PC-3 (cell line): Measurements from ENCODE around the gene RBM4B. TPM values are rescaled to one million over a fixed set of nuclear protein-coding genes. Genes with fewer than 3 reads are reported as not detected.

Source experiments
- ATAC-seq: fragments of 200-7000 bp; cut with Tn5 transposase; 2 replicates; pipeline ENCODE4 v1.9.1; 2020; ENCODE audit warnings: mild to moderate bottlenecking, moderate library complexity
- BruUV-seq: library from RNA; stranded (reverse); fragments of 400-500 nt; replicated peaks from 2 replicates; lab custom pipeline; 2021; lab: Mats Ljungman, UMichigan
- CTCF ChIA-PET: fragments of 300-600 bp; sonication (Branson Sonifier 250); formaldehyde crosslinking; loops from one replicate; lab custom pipeline; 2022; ENCODE audit warnings: antibody characterized with exemption; lab: Charles Lee
- POLR2A ChIA-PET: fragments of 300-600 bp; sonication (Branson Sonifier 250); formaldehyde crosslinking; loops from one replicate; lab custom pipeline; 2022; ENCODE audit warnings: antibody characterized with exemption; ENCODE audit not compliant: unreplicated experiment; lab: Charles Lee
- DNase-seq: peaks from one replicate; pipeline ENCODE4 v3.0.0-alpha.2; 2015
- H2AFZ ChIP-seq: fragments of 300-600 bp; sonication (generic); 2 replicates; pipeline ENCODE4 v1.6.0; 2016; ENCODE audit warnings: antibody characterized with exemption, low read length
- H3F3A ChIP-seq: fragments of 300-600 bp; sonication (generic); one replicate; pipeline ENCODE4 v1.6.0; 2017; ENCODE audit warnings: antibody characterized with exemption, low read length, control low read depth, mild to moderate bottlenecking; ENCODE audit not compliant: unreplicated experiment
- H3K27ac ChIP-seq: fragments of 300-600 bp; sonication (generic); 2 replicates; pipeline ENCODE4 v1.5.1; 2016; ENCODE audit warnings: mild to moderate bottlenecking, low read length
- H3K27me3 ChIP-seq: fragments of 300-600 bp; sonication (generic); 2 replicates; pipeline ENCODE4 v1.6.1; 2016; ENCODE audit warnings: low read length, mixed read lengths
- H3K36me3 ChIP-seq: fragments of 300-600 bp; sonication (generic); 2 replicates; pipeline ENCODE4 v1.6.1; 2016; ENCODE audit warnings: low read depth, mixed run types, low read length, mixed read lengths
- H3K4me1 ChIP-seq: fragments of 300-600 bp; sonication (generic); 2 replicates; pipeline ENCODE4 v1.5.1; 2016; ENCODE audit warnings: low read length; ENCODE audit not compliant: insufficient read depth
- H3K4me2 ChIP-seq: fragments of 300-600 bp; sonication (generic); 2 replicates; pipeline ENCODE4 v1.6.0; 2016; ENCODE audit warnings: low read length
- H3K4me3 ChIP-seq: fragments of 300-600 bp; sonication (generic); 2 replicates; pipeline ENCODE4 v1.5.1; 2016; ENCODE audit warnings: mild to moderate bottlenecking, low read length, mixed read lengths
- H3K79me2 ChIP-seq: fragments of 300-600 bp; sonication (generic); 2 replicates; pipeline ENCODE4 v1.6.1; 2017; ENCODE audit warnings: low read length, mixed read lengths
- H3K9ac ChIP-seq: fragments of 300-600 bp; sonication (generic); 2 replicates; pipeline ENCODE4 v1.6.0; 2016; ENCODE audit warnings: mild to moderate bottlenecking, low read length
- H3K9me2 ChIP-seq: fragments of 300-600 bp; sonication (generic); replicated peaks from 2 replicates; pipeline ENCODE4 v1.6.1; 2016; ENCODE audit warnings: mixed run types, low read length, mixed read lengths
- H3K9me3 ChIP-seq: fragments of 300-600 bp; sonication (generic); 2 replicates; pipeline ENCODE4 v1.6.1; 2016; ENCODE audit warnings: low read length, mixed read lengths
- H4K20me1 ChIP-seq: fragments of 300-600 bp; sonication (generic); 2 replicates; pipeline ENCODE4 v1.6.1; 2016; ENCODE audit warnings: low read length, mixed read lengths
- EZH2 ChIP-seq: fragments of 300-600 bp; sonication (generic); IDR thresholded peaks from one replicate; pipeline ENCODE4 v1.6.1; 2017; ENCODE audit warnings: antibody characterized with exemption, mild to moderate bottlenecking, low read length; ENCODE audit not compliant: unreplicated experiment
- EZH2phosphoT487 ChIP-seq: fragments of 300-600 bp; sonication (generic); IDR thresholded peaks from 2 replicates; pipeline ENCODE4 v1.6.1; 2018; ENCODE audit warnings: mild to moderate bottlenecking, antibody characterized with exemption, low read length, borderline replicate concordance
- intact Hi-C: fragments of 100-400 bp; cut with micrococcal nuclease; formaldehyde crosslinking; loops from 2 replicates; pipeline ENCODE4 v1.9.0; 2023
- total RNA-seq: library from RNA; depleted of rRNA; stranded (reverse); fragments of >200 nt; gene quantifications from 2 replicates; pipeline ENCODE4 v1.2.3, GENCODE V29; 2014
- TF ChIP-seq, protein P1 (sequence below): fragments of 300-600 bp; sonication (generic); conservative IDR thresholded peaks from 2 replicates; pipeline ENCODE4 v1.5.1; 2017; ENCODE audit warnings: antibody characterized with exemption, low read depth, mild to moderate bottlenecking, low read length

Gene RBM4B
- total RNA-seq, 1 experiment from 2014 or later = 40.2 TPM

DNA sequence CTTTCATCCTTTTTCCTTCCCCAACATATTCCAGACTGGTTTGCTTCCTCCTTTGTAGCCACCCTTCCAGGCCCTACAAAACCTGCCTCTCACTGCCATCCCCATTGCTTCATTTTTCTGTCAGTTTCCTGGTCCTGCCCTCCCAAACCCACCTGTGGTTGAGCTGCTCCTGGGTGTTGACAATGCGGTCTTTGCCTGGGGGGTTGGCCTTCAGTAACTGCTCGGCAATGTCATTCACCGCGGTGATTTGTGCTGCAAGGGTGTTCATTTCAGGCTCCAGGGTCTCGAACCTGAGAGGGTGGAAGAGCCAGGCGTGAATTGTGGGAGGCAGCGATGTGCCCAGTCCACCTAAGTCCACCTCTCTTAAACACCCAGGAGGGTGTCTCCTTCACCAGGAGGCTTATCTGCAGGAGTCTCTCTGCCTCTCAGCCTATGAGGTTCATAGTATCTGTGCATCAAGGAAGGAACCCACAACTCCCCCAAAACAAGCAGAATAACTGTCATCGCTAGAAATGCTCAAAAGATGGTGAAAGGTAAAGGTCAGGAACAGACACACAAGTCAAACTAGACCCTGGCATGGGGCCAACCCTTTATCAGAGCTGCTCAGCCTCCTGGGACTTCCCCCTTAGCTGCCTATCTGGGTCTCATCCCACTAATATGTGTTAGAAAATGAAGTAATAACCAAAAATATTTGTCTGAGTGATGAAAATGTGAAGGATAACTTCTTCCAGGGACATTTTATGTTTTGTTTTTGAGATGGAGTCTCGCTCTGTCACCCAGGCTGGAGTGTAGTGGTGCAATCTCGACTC lies 23.9 kb upstream of the RBM4B start:
- H3F3A ChIP-seq = no peaks in the 10 kb centered on the region
- H3K9me2 ChIP-seq = no peaks in the 10 kb centered on the region
- POLR2A ChIA-PET = no interaction called here
- H2AFZ ChIP-seq = no peak overlapping the region
- no peaks in the 10 kb centered on the region for H3K79me2 ChIP-seq
- no peak overlapping the region for H3K9ac ChIP-seq
- H3K4me2 ChIP-seq = no peak overlapping the region
- H3K4me3 ChIP-seq = no peak overlapping the region
- BruUV-seq = no TSS peak
- TF ChIP-seq EZH2phosphoT487 (no peak), EZH2 (no peak)
- TF ChIP-seq, protein P1, sequence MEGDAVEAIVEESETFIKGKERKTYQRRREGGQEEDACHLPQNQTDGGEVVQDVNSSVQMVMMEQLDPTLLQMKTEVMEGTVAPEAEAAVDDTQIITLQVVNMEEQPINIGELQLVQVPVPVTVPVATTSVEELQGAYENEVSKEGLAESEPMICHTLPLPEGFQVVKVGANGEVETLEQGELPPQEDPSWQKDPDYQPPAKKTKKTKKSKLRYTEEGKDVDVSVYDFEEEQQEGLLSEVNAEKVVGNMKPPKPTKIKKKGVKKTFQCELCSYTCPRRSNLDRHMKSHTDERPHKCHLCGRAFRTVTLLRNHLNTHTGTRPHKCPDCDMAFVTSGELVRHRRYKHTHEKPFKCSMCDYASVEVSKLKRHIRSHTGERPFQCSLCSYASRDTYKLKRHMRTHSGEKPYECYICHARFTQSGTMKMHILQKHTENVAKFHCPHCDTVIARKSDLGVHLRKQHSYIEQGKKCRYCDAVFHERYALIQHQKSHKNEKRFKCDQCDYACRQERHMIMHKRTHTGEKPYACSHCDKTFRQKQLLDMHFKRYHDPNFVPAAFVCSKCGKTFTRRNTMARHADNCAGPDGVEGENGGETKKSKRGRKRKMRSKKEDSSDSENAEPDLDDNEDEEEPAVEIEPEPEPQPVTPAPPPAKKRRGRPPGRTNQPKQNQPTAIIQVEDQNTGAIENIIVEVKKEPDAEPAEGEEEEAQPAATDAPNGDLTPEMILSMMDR = no peak
- no peaks in the 10 kb centered on the region for H3K4me1 ChIP-seq
- no peaks in the 10 kb centered on the region for H3K9me3 ChIP-seq
- no peaks in the 10 kb centered on the region for H4K20me1 ChIP-seq
- DNase-seq (no peak), ATAC-seq (no peak)
- no peak overlapping the region for H3K27ac ChIP-seq
- CTCF ChIA-PET = interaction anchor here (0.5 kb wide), 1 partner anchor 63 kb away, joined by 5 read pairs; the partner anchor contains the start of gene RBM4
- peaks cover 28% of the 10 kb centered on the region for H3K36me3 ChIP-seq
- no peaks in the 10 kb centered on the region for H3K27me3 ChIP-seq
- intact Hi-C loops = no loop called here

DNA sequence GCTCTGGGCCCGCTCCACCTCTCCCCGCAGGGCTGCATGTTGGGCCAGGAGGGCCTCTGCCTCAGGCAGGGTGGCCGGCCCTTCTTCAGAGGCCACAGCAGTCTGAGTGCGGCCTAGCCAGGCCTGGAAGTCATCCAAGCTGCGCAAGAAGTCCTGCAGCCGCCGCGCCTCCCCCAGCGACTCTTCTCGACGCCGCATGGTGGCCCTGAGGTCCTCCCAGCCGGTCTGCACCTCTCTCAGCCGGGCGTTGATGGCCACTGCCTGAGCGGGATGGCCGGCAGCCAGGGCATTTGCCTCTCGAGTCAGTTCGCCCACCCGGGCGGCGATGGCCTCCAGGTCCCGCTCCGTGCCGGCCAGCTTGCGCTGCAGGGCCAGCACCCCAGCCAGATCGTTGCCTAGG lies 23.1 kb upstream of the RBM4B start:
- ChIA-PET CTCF (no interaction called here), POLR2A (no interaction called here)
- no peak overlapping the region for H3K27ac ChIP-seq
- no TSS peak for BruUV-seq
- H3K9me3 ChIP-seq = no peaks in the 10 kb centered on the region
- no peak overlapping the region for H2AFZ ChIP-seq
- no peaks in the 10 kb centered on the region for H4K20me1 ChIP-seq
- no peaks in the 10 kb centered on the region for H3K4me1 ChIP-seq
- H3F3A ChIP-seq = no peaks in the 10 kb centered on the region
- H3K79me2 ChIP-seq = no peaks in the 10 kb centered on the region
- no peak overlapping the region for H3K4me2 ChIP-seq
- H3K4me3 ChIP-seq = no peak overlapping the region
- no peaks in the 10 kb centered on the region for H3K9me2 ChIP-seq
- no peaks in the 10 kb centered on the region for H3K27me3 ChIP-seq
- no peak overlapping the region for H3K9ac ChIP-seq
- DNase-seq (no peak), ATAC-seq (no peak)
- intact Hi-C loops = no loop called here
- no peak for TF ChIP-seq EZH2phosphoT487
- TF ChIP-seq, protein P1 = no peak
- TF ChIP-seq EZH2 = no peak
- H3K36me3 ChIP-seq = peaks cover 32% of the 10 kb centered on the region

DNA sequence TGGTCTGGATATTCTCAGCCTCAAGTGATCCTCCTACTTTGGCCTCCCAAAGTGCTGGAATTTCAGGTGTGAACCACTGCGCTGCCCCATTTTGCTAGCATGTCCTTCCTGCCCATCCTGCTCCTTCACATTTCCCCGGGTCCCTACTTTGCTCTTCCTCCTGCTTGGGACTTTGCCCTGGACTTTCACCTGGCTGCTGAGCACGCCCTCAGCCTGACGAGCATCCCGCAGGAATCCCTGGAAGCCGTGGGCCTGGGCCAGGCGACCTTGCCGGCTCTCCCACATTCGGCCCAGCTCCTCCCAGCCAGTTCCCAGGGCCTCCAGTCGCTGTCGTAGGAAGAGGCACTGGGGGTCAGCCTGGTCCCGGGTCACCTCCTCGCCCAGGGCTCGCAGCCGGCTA lies 22.6 kb upstream of the RBM4B start:
- ChIA-PET POLR2A (no interaction called here), CTCF (no interaction called here)
- TF ChIP-seq, protein P1 = no peak
- no peak for TF ChIP-seq EZH2
- no peak for TF ChIP-seq EZH2phosphoT487

More for the DNA sequence above, 22.6 kb upstream of the RBM4B start:
- ATAC-seq (no peak), DNase-seq (no peak)
- no peaks in the 10 kb centered on the region for H3K4me1 ChIP-seq
- no peaks in the 10 kb centered on the region for H3F3A ChIP-seq
- no peaks in the 10 kb centered on the region for H4K20me1 ChIP-seq
- no peaks in the 10 kb centered on the region for H3K9me2 ChIP-seq
- H3K9me3 ChIP-seq = no peaks in the 10 kb centered on the region
- no peak overlapping the region for H2AFZ ChIP-seq
- H3K9ac ChIP-seq = no peak overlapping the region
- no peak overlapping the region for H3K27ac ChIP-seq
- peaks cover 32% of the 10 kb centered on the region for H3K36me3 ChIP-seq
- intact Hi-C loops = no loop called here
- no peak overlapping the region for H3K4me2 ChIP-seq
- H3K79me2 ChIP-seq = no peaks in the 10 kb centered on the region
- BruUV-seq = no TSS peak
- H3K27me3 ChIP-seq = no peaks in the 10 kb centered on the region
- H3K4me3 ChIP-seq = no peak overlapping the region
